Activated CD4-positive, CD25-positive, alpha-beta regulatory T cell (primary cell): Measurements from ENCODE around the gene ORAI1.
"Not testable (repeated sequence)": the region's sequence is repeated elsewhere in the genome, so short reads cannot be mapped to it uniquely, and the experiment has no call there.

ENCODE experiments used
- DNase-seq, 4 experiments: peaks; one replicate each; lab custom pipeline; 2025; lab: John Stamatoyannopoulos, UW

The ORAI1 gene

GRCh38 chr12:121626087-121626852 lies at the start of gene ORAI1:
ORAI1 (plus strand) TSS chr12:121626530.
- peak; percentile 86 to 94 (median 92) for DNase-seq

- DNase-seq: no peak
These were observed 49.4 kb upstream of the ORAI1 start for GRCh38 chr12:121576851-121577391.

- DNase-seq: no peak
These were observed 48.7 kb upstream of the ORAI1 start for GRCh38 chr12:121577443-121578180.

GRCh38 chr12:121578230-121579189 lies 47.8 kb upstream of the ORAI1 start:
- DNase-seq: no peak

GRCh38 chr12:121579190-121579791 lies 47.0 kb upstream of the ORAI1 start:
- peak in 1 of 4 experiments; percentile 12 for DNase-seq

GRCh38 chr12:121579981-121580868 lies 46.1 kb upstream of the ORAI1 start:
- DNase-seq: peak; percentile 34 to 68 (median 57)

GRCh38 chr12:121580959-121581685 lies 45.2 kb upstream of the ORAI1 start, which contains the start of gene KDM2B:
KDM2B (minus strand) TSS chr12:121581023; CDS start chr12:121580911, 112 bp downstream.
- DNase-seq: no peak

GRCh38 chr12:121581686-121582429 lies 44.5 kb upstream of the ORAI1 start:
- no peak for DNase-seq

- no peak for DNase-seq
These were observed 43.6 kb upstream of the ORAI1 start for GRCh38 chr12:121582583-121583333.

- DNase-seq: not testable (repeated sequence)
These were observed 43.0 kb upstream of the ORAI1 start for GRCh38 chr12:121583334-121583661.

GRCh38 chr12:121584885-121585284 lies 41.4 kb upstream of the ORAI1 start:
- DNase-seq: not testable (repeated sequence)

GRCh38 chr12:121590476-121591143 lies 35.7 kb upstream of the ORAI1 start:
- DNase-seq: peak in 3 of 4 experiments; percentile 27 to 40 (median 32)

- no peak for DNase-seq
These were observed 34.0 kb upstream of the ORAI1 start for GRCh38 chr12:121592320-121592719.

- DNase-seq: no peak
These were observed 30.8 kb upstream of the ORAI1 start for GRCh38 chr12:121595520-121595919.

GRCh38 chr12:121596526-121596925 lies 29.8 kb upstream of the ORAI1 start:
- DNase-seq: no peak

GRCh38 chr12:121600702-121601336 lies 25.5 kb upstream of the ORAI1 start:
- DNase-seq: no peak

- DNase-seq: no peak
These were observed 23.6 kb upstream of the ORAI1 start for GRCh38 chr12:121602766-121603165.
